Measurements from ENCODE around the gene EBF3. TPM values are rescaled to one million over a fixed set of nuclear protein-coding genes. Genes with fewer than 3 reads are reported as not detected.

EBF3 gene
- total RNA-seq, 1 experiment from 2014 or later: 0.22 TPM

DNA sequence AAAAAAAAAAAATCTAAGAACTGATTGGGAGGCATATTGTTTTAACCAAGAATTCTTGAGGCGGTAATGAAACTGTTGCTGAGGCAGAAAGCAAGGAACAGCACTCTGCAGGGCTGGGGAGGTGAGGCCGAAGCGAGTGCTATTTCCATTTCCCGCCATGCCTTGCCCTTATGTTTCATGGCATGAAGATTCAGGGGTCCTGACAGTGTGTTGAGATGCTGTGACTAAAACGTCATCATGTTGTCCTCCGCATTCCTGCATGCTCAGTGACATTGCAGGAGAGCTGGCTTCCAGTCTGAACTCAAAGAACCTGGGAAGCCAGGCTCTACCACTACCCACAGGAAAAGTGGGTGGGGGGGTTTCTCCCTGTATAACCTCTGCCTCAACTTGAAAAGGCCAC, 85.2 kb downstream of the EBF3 start:
- Histone ChIP-seq H2BK120ac (ENCODE audit: low read depth, low read length, poor library complexity, severe bottlenecking) (no peak overlapping the region), H2AFZ (ENCODE audit: low read length) (no peak overlapping the region), H2BK20ac (ENCODE audit: low read depth, low read length, poor library complexity, severe bottlenecking) (no peak overlapping the region), H4K8ac (replicated peaks; ENCODE audit: insufficient read length, low read depth, low read length) (no peak overlapping the region), H2BK12ac (ENCODE audit: insufficient read length, low read depth, low read length) (no peak overlapping the region), H3K4me1 (ENCODE audit: insufficient read depth, low read length) (no peaks in the 10 kb centered on the region), H4K20me1 (ENCODE audit: control insufficient read depth, insufficient read depth, insufficient read length) (no peaks in the 10 kb centered on the region), H3T11ph (ENCODE audit: low read length) (no peak overlapping the region), H2AK5ac (ENCODE audit: insufficient read length, low read length) (no peak overlapping the region), H3K9ac (ENCODE audit: extremely low read depth, insufficient read length, low read length) (no peak overlapping the region), H3K14ac (ENCODE audit: insufficient read depth, low read length) (no peak overlapping the region), H3K23me2 (ENCODE audit: insufficient read length, low read depth, low read length, poor library complexity, severe bottlenecking) (no peaks in the 10 kb centered on the region), H3K56ac (ENCODE audit: insufficient read length, low read depth, low read length) (no peak overlapping the region), H3K27ac (ENCODE audit: insufficient read length, low read depth, low read length) (no peak overlapping the region), H3K4ac (ENCODE audit: low read depth, low read length) (no peak overlapping the region), H3K27me3 (ENCODE audit: insufficient read depth, low read length) (no peaks in the 10 kb centered on the region), H3K79me2 (ENCODE audit: insufficient read depth, low read length) (no peaks in the 10 kb centered on the region), H3K79me1 (ENCODE audit: insufficient read depth, low read depth, low read length, poor library complexity, severe bottlenecking) (no peaks in the 10 kb centered on the region), H3K23ac (ENCODE audit: insufficient read length, low read depth, low read length) (no peak overlapping the region), H3K9me3 (ENCODE audit: control insufficient read depth, low read depth, low read length) (no peaks in the 10 kb centered on the region), H2BK5ac (ENCODE audit: insufficient read length, low read length) (no peak overlapping the region), H4K5ac (ENCODE audit: insufficient read length, low read depth, low read length) (no peak overlapping the region), H4K91ac (ENCODE audit: insufficient read length, low read depth, low read length) (no peak overlapping the region), H2BK15ac (ENCODE audit: low read depth, low read length) (no peak overlapping the region), H3K4me2 (ENCODE audit: insufficient read depth, insufficient read length, low read length) (no peak overlapping the region), H3K18ac (ENCODE audit: insufficient read length, low read depth, low read length) (no peak overlapping the region)
- Mint-ChIP-seq H3K27me3 (ENCODE audit: low read depth) (peaks cover 15% of the 10 kb centered on the region), H3K27ac (no peak overlapping the region; a peak in 1 of 7 replicates), H3K4me3 (no peak overlapping the region), H3K4me1 (peaks cover 5% of the 10 kb centered on the region in 2 experiments; a peak in 3 of 4 replicates), H3K9me3 (no peaks in the 10 kb centered on the region), H3K36me3 (ENCODE audit: insufficient read depth in 1 of 3, low read depth in 3 of 3) (no peaks in the 10 kb centered on the region)
- TF ChIP-seq, protein P1, sequence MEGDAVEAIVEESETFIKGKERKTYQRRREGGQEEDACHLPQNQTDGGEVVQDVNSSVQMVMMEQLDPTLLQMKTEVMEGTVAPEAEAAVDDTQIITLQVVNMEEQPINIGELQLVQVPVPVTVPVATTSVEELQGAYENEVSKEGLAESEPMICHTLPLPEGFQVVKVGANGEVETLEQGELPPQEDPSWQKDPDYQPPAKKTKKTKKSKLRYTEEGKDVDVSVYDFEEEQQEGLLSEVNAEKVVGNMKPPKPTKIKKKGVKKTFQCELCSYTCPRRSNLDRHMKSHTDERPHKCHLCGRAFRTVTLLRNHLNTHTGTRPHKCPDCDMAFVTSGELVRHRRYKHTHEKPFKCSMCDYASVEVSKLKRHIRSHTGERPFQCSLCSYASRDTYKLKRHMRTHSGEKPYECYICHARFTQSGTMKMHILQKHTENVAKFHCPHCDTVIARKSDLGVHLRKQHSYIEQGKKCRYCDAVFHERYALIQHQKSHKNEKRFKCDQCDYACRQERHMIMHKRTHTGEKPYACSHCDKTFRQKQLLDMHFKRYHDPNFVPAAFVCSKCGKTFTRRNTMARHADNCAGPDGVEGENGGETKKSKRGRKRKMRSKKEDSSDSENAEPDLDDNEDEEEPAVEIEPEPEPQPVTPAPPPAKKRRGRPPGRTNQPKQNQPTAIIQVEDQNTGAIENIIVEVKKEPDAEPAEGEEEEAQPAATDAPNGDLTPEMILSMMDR (conservative IDR thresholded peaks at IDR 0.05): no peak
- DNase-seq: no peak
- no CpG with 5 or more reads among the region's 6 CpGs for WGBS (ENCODE audit: extremely low coverage, insufficient read length, low lambda C conversion rate)
